Pancreas (tissue), 10 donors: ENCODE measurements around the gene KRT15. TPM values are rescaled to one million over a fixed set of nuclear protein-coding genes. Genes with fewer than 3 reads are reported as not detected.

Source experiments
- ATAC-seq, 4 donors: fragments of 200-7000 bp; cut with Tn5 transposase; one replicate each; pipeline versions ENCODE4 v1.8.0 to v1.9.1; 2020; ENCODE audit warnings: mild to moderate bottlenecking in 4 of 4, moderate library complexity in 4 of 4
- DNase-seq, 6 donors: peaks; one replicate each; pipeline ENCODE4 v3.0.0-alpha.2; 2020
- FAIRE-seq: peaks from 2 replicates; lab custom pipeline; 2012; peaks lifted over from hg19 to GRCh38; lab: Jason Lieb, UNC
- H3K27ac ChIP-seq, 4 donors: fragments of 200-600 bp; sonication (generic); 1 replicate in 3 of 4; 2 replicates in 1 of 4; pipeline versions ENCODE4 v1.5.0 to v1.8.0; 2020
- H3K27me3 ChIP-seq, 4 donors: fragments of 200-600 bp; one replicate each; pipeline ENCODE4 v1.8.0; 2021
- H3K36me3 ChIP-seq, 3 donors: fragments of 200-600 bp; sonication (generic) in 1 of 3; one replicate each; pipeline versions ENCODE4 v1.5.0 to v1.8.0; 2020 to 2021
- H3K4me1 ChIP-seq, 3 donors: fragments of 200-600 bp; one replicate each; pipeline ENCODE4 v1.8.0; 2021
- H3K4me3 ChIP-seq, 4 donors: fragments of 200-600 bp; sonication (generic) in 2 of 4; one replicate each; pipeline versions ENCODE4 v1.5.0 to v1.8.0; 2020 to 2021
- H3K9me3 ChIP-seq, 4 donors: fragments of 200-600 bp; one replicate each; pipeline ENCODE4 v1.8.0; 2021
- CTCF ChIP-seq, 4 donors: fragments of 200-600 bp; sonication (generic) in 3 of 4; IDR thresholded peaks; one replicate each; pipeline versions ENCODE4 v1.5.0 to v1.8.0; 2021; ENCODE audit warnings: antibody characterized with exemption in 4 of 4
- WGBS, 2 donors: extraction: QIAGEN DNeasy Blood & Tissue Kit; methylation state at CpG; one replicate each; pipeline ENCODE4 v1.1.7; 2013; 5-methylcytosine and 5-hydroxymethylcytosine counted together
- intact Hi-C, 3 donors: fragments of 100-400 bp; cut with DNase I; formaldehyde crosslinking; loops; one replicate each; pipeline versions ENCODE4 v1.11.1 to v1.14.2; 2022
- polyA plus RNA-seq, 2 donors: library from polyadenylated mRNA; stranded (reverse); fragments of 200-250 nt; gene quantifications; one replicate each; pipeline ENCODE4 v1.2.3, GENCODE V29; 2013
- total RNA-seq, 6 donors: library from RNA; stranded (reverse); fragmentation: NEBNext Ultra II Directional in 4 of 6; extraction: Animal tissue kit (Norgen Biotek cat#: 25700) in 4 of 6; gene quantifications; one replicate each; pipeline versions ENCODE4 v1.2.1 to v1.2.4, GENCODE V29; 2021 to 2023
- donor health status: healthy with polysubstance abuse.
- donor health status: DM: no; HTN: no; CAD: no; lungs with moderate emphysema.
- donor health status: DM: no; HTN: no; CAD: no.
- donor health status: control.
- donor health status: control.
- donor health status: Bipolar disorder and iron deficiency.
- donor health status: DM: yes; HTN: yes; CAD: no.
- donor health status: DM: no; HTN: no; CAD: no.
- donor health status: DM: no; HTN: no; CAD: no.
- donor health status: DM: yes; HTN: yes; CAD: no.

Gene KRT15
- total and polyA plus RNA-seq, 8 donors: 0.20 to 1.4 (median 0.78) TPM

- Histone ChIP-seq H3K27me3 (peaks cover 0 to 7% (median 0%) of the 10 kb centered on the region in 4 donors), H3K36me3 (no peaks in the 10 kb centered on the region), H3K9me3 (no peaks in the 10 kb centered on the region), H3K4me3 (no peak overlapping the region), H3K4me1 (no peaks in the 10 kb centered on the region), H3K27ac (peak overlapping the region in 1 of 4 donors; percentile 41)
- ATAC-seq (no peak), DNase-seq (peak in 1 of 6 donors; percentile 21), FAIRE-seq (no peak)
- WGBS, 2 donors: 80 to 82% methylated on average over 5 of the region's 5 CpGs
- TF ChIP-seq CTCF (IDR thresholded peaks at IDR 0.05): no peak
- intact Hi-C loops: loop anchor here in 1 of 3 donors (10.0 kb wide), 1 partner anchor 625 kb away; no protein-coding TSS in a partner anchor
Observed at GRCh38 chr17:41529491-41529915, 10.8 kb upstream of the KRT15 start.

- intact Hi-C loops: loop anchor here in 1 of 3 donors (10.0 kb wide), 1 partner anchor 624 kb away; no protein-coding TSS in a partner anchor
- no peak for TF ChIP-seq CTCF (IDR thresholded peaks at IDR 0.05)
- Histone ChIP-seq H3K27ac (no peak overlapping the region), H3K4me3 (no peak overlapping the region), H3K27me3 (peaks cover 0 to 7% (median 0%) of the 10 kb centered on the region in 4 donors), H3K9me3 (no peaks in the 10 kb centered on the region), H3K4me1 (no peaks in the 10 kb centered on the region), H3K36me3 (no peaks in the 10 kb centered on the region)
- DNase-seq: peak in 1 of 6 donors; percentile 27
- 76 to 83% methylated on average over 10 of the region's 10 CpGs for WGBS, 2 donors
- ATAC-seq: no peak
- FAIRE-seq: no peak
Observed at GRCh38 chr17:41528959-41529353, 10.3 kb upstream of the KRT15 start.

DNA sequence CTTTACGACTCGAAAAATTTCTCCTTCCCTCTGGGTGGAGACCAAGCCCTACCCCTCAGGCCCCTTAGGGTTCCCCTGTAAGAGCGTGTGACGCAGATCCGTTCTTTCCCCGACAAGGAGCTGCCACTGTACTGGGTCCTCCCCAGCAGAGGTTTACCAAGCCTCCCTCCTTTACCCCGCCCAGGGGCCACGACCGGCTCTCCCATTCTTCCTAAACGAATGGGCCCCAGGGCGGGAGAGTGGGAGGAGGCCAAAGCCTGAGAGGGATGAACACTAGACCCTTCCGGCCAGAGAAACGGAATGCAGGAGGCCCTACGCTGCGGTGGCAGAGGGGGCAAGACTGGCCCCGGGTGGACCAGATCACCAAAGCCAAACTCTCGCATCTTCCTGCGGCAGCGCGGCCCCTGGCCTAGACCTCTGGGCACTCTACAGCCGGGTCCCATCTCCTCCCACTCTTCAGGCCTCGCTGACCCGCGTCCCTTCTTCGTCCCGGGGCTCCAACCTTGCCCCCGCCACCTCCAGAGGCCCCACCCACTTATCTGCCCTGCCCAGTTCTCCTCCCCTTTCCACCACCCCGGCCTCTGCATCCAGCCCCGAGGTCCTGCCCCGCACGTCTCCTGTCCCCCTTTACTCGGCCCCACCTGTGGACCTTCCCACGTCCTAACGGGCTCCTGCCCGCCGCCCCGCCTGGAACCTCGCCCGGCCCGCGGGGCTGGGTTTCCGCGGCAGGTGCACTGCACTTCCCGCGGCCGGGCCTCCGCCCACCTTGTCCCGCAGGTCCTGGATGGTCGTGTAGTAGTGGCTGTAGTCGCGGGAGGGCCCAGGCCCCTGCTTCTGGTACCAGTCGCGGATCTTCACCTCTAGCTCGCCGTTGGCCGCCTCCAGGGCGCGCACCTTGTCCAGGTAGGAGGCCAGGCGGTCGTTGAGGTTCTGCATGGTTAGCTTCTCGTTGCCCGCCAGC, 8.7 kb upstream of the KRT15 start:
- peak; percentile 35 to 82 (median 48) for DNase-seq
- no peaks in the 10 kb centered on the region for H3K4me1 ChIP-seq
- H3K4me3 ChIP-seq: peak overlapping the region; percentile 15 to 51 (median 36)
- peak overlapping the region; percentile 67 to 80 (median 78) for H3K27ac ChIP-seq
- peak; percentile 46 to 76 (median 66) for ATAC-seq
- H3K9me3 ChIP-seq: no peaks in the 10 kb centered on the region
- TF ChIP-seq CTCF (IDR thresholded peaks at IDR 0.05): no peak
- FAIRE-seq: no peak
- intact Hi-C loops: loop anchor here in 1 of 3 donors (10.0 kb wide), 1 partner anchor 623 kb away; no protein-coding TSS in a partner anchor
- H3K36me3 ChIP-seq: no peaks in the 10 kb centered on the region
- H3K27me3 ChIP-seq: peaks cover 0 to 7% (median 0%) of the 10 kb centered on the region in 4 donors
- 12 to 14% methylated on average over 62 of the region's 62 CpGs for WGBS, 2 donors

GRCh38 chr17:41524261-41524660, 5.6 kb upstream of the KRT15 start:
- no peak for ATAC-seq
- no peak for TF ChIP-seq CTCF (IDR thresholded peaks at IDR 0.05)
- H3K4me1 ChIP-seq: peaks cover 0 to 6% (median 4%) of the 10 kb centered on the region in 3 donors
- 88 to 89% methylated on average over 11 of the region's 11 CpGs for WGBS, 2 donors
- FAIRE-seq: no peak
- DNase-seq: peak in 2 of 6 donors; percentile 6 to 34
- H3K9me3 ChIP-seq: no peaks in the 10 kb centered on the region
- no peaks in the 10 kb centered on the region for H3K36me3 ChIP-seq
- H3K4me3 ChIP-seq: no peak overlapping the region
- intact Hi-C loops: loop anchor here in 1 of 3 donors (10.0 kb wide), 1 partner anchor 619 kb away; no protein-coding TSS in a partner anchor
- H3K27ac ChIP-seq: no peak overlapping the region
- H3K27me3 ChIP-seq: peaks cover 0 to 7% (median 0%) of the 10 kb centered on the region in 4 donors
